NCI-H748 (cell line): Measurements from ENCODE around the gene IRAK2.
A peak's percentile ranks its signal among the peaks of the same experiment; 100 is the strongest.
"Not testable (repeated sequence)": the region's sequence is repeated elsewhere in the genome, so short reads cannot be mapped to it uniquely, and the experiment has no call there.

Source experiments
- DNase-seq: peaks from one replicate; lab custom pipeline; 2025; ENCODE audit not compliant: unreplicated experiment; lab: John Stamatoyannopoulos, UW

The IRAK2 gene

GRCh38 chr3:10158555-10158954 is 6.2 kb upstream of the IRAK2 start:
- DNase-seq, result not testable (repeated sequence)

- no peak for DNase-seq
Observed at GRCh38 chr3:10160346-10160745, 4.4 kb upstream of the IRAK2 start.

GRCh38 chr3:10160925-10161324 is 3.8 kb upstream of the IRAK2 start:
- DNase-seq, result no peak

GRCh38 chr3:10162185-10162584 is 2.5 kb upstream of the IRAK2 start:
- no peak for DNase-seq

GRCh38 chr3:10164201-10164545 is 546 bp upstream of the IRAK2 start:
- DNase-seq, result not testable (repeated sequence)

- DNase-seq, result no peak
Observed at GRCh38 chr3:10166213-10166604, 1.5 kb downstream of the IRAK2 start.

- DNase-seq, result no peak
Observed at GRCh38 chr3:10169000-10169496, 4.3 kb downstream of the IRAK2 start.

GRCh38 chr3:10170915-10171478 is 6.3 kb downstream of the IRAK2 start:
- DNase-seq, result peak; percentile 38

- no peak for DNase-seq
Observed at GRCh38 chr3:10173095-10173925, 8.6 kb downstream of the IRAK2 start.

GRCh38 chr3:10173926-10174435 is 9.3 kb downstream of the IRAK2 start:
- no peak for DNase-seq

GRCh38 chr3:10175334-10175733 is 10.6 kb downstream of the IRAK2 start:
- not testable (repeated sequence) for DNase-seq

- DNase-seq, result not testable (repeated sequence)
Observed at GRCh38 chr3:10176150-10176549, 11.4 kb downstream of the IRAK2 start.

- no peak for DNase-seq
Observed at GRCh38 chr3:10177737-10178136, 13.0 kb downstream of the IRAK2 start.

GRCh38 chr3:10178892-10179291 is 14.2 kb downstream of the IRAK2 start:
- DNase-seq, result no peak

GRCh38 chr3:10180289-10180688 is 15.6 kb downstream of the IRAK2 start:
- no peak for DNase-seq

- no peak for DNase-seq
Observed at GRCh38 chr3:10180738-10181295, 16.1 kb downstream of the IRAK2 start.

- no peak for DNase-seq
Observed at GRCh38 chr3:10182950-10183349, 18.2 kb downstream of the IRAK2 start.

- DNase-seq, result no peak
Observed at GRCh38 chr3:10184250-10184649, 19.5 kb downstream of the IRAK2 start.

GRCh38 chr3:10185804-10186762 is 21.4 kb downstream of the IRAK2 start:
- DNase-seq, result no peak

- no peak for DNase-seq
Observed at GRCh38 chr3:10187290-10187876, 22.7 kb downstream of the IRAK2 start.

- DNase-seq, result no peak
Observed at GRCh38 chr3:10187944-10188343, 23.2 kb downstream of the IRAK2 start.
